Endodermal cell (in vitro differentiated cells): Measurements from ENCODE around the gene IGSF21. TPM values are rescaled to one million over a fixed set of nuclear protein-coding genes. Genes with fewer than 3 reads are reported as not detected.
A peak's percentile ranks its signal among the peaks of the same experiment; 100 is the strongest.

ENCODE experiments used
- DNase-seq: peaks from one replicate; pipeline ENCODE4 v3.0.0-alpha.2; 2017
- H3K27ac ChIP-seq: 2 replicates; pipeline ENCODE4 v1.5.1; 2013; ENCODE audit warnings: mild to moderate bottlenecking, low read depth, low read length, moderate library complexity
- H3K27me3 ChIP-seq: 2 replicates; pipeline ENCODE4 v1.6.1; 2013; ENCODE audit warnings: mild to moderate bottlenecking, low read length, moderate library complexity; ENCODE audit not compliant: insufficient read depth, control insufficient read depth, poor library complexity, severe bottlenecking
- H3K36me3 ChIP-seq: 2 replicates; pipeline ENCODE4 v1.7.0; 2013; ENCODE audit warnings: mild to moderate bottlenecking, low read length, moderate library complexity; ENCODE audit not compliant: control insufficient read depth, insufficient read depth
- H3K4me1 ChIP-seq: one replicate; pipeline ENCODE4 v1.7.0; 2013; ENCODE audit warnings: low read length; ENCODE audit not compliant: control insufficient read depth, insufficient read depth
- H3K4me3 ChIP-seq: 2 replicates; pipeline ENCODE4 v1.5.1; 2013; ENCODE audit warnings: mild to moderate bottlenecking, low read length, moderate library complexity
- H3K9ac ChIP-seq: 2 replicates; pipeline ENCODE4 v1.6.1; 2013; ENCODE audit warnings: mild to moderate bottlenecking, low read length, moderate library complexity; ENCODE audit not compliant: poor library complexity, severe bottlenecking; ENCODE audit errors: extremely low read depth
- H3K9me3 ChIP-seq: 2 replicates; pipeline ENCODE4 v1.6.1; 2013; ENCODE audit warnings: mild to moderate bottlenecking, low read length, moderate library complexity; ENCODE audit not compliant: control insufficient read depth
- H3K27ac Mint-ChIP-seq: 2 replicates; pipeline ENCODE4 v1.8.0; 2020; ENCODE audit warnings: mixed read lengths
- H3K27me3 Mint-ChIP-seq: 2 replicates; pipeline ENCODE4 v1.8.0; 2021; ENCODE audit warnings: mild to moderate bottlenecking, mixed read lengths; ENCODE audit not compliant: insufficient read depth
- H3K36me3 Mint-ChIP-seq: 2 replicates; pipeline ENCODE4 v1.8.0; 2020; ENCODE audit warnings: low read depth, mixed read lengths
- H3K4me1 Mint-ChIP-seq: 2 replicates; pipeline ENCODE4 v1.8.0; 2020; ENCODE audit warnings: mixed read lengths
- H3K4me3 Mint-ChIP-seq: 2 replicates; pipeline ENCODE4 v1.8.0; 2020; ENCODE audit warnings: mild to moderate bottlenecking, moderate library complexity, mixed read lengths
- H3K9me3 Mint-ChIP-seq: 2 replicates; pipeline ENCODE4 v1.8.0; 2020; ENCODE audit warnings: mild to moderate bottlenecking, mixed read lengths
- WGBS, 2 experiments: methylation state at CpG; one replicate each; pipeline versions ENCODE4 v1.1.5 to v1.1.7; 2013; ENCODE audit warnings: missing lambda C conversion rate in 2 of 2, mixed read lengths in 1 of 2; ENCODE audit not compliant: insufficient coverage in 1 of 2, insufficient read length in 1 of 2; 5-methylcytosine and 5-hydroxymethylcytosine counted together
- total RNA-seq, 2 donors: library from RNA; stranded (reverse); fragmentation: NEBNext Ultra II Directional in 1 of 2; extraction: Animal tissue kit (Norgen Biotek cat#: 25700) in 1 of 2; gene quantifications; 2 replicates in 1 of 2; 3 replicates in 1 of 2; pipeline ENCODE4 v1.2.1, GENCODE V29; 2021
- TF ChIP-seq, protein P1 (sequence below): fragments of 200-600 bp; sonication (generic); conservative IDR thresholded peaks from 2 replicates; pipeline ENCODE4 v1.5.0; 2021; ENCODE audit warnings: antibody characterized with exemption, mild to moderate bottlenecking

Gene IGSF21
- total RNA-seq, 2 donors from 2014 or later: 1.3 to 1.7 TPM

DNA sequence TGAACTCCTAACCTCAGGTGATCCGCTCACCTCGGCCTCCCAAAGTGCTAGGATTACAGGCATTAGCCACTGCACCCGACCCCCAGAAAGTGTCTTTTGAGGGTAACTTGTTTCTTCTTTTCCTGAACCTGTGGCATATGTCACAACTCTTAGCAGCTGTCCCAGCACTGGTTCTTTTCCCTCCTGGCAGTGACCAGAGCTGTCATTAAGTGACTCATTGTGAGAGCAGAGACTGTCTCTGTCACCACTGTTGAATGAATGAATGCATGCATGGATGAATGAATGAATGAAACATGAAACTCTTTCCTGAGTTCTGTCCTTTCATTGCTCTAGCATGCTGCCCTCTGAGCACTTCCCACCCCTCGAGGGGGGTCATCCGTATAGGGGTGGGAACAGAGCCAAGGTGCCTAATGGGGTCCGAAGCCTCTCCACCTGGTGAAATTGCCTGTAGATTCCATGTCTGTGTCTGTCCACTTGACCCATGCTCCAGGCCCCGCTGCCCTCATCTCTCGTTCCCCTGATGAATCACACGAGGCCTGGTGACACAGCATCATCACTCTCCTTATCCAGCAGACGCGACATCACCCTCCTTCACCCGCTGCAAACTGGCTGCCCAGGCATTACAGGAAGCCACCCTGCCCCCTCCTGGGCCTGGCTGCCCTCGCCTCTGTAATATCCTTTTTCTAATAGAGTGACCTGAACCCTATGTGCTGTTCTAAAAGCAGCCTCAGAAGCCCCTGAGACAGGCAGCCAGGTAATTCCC lies 75.0 kb downstream of the IGSF21 start:
- Histone ChIP-seq H3K9ac (no peak overlapping the region), H3K4me1 (no peaks in the 10 kb centered on the region), H3K9me3 (no peaks in the 10 kb centered on the region), H3K4me3 (no peak overlapping the region), H3K36me3 (no peaks in the 10 kb centered on the region), H3K27ac (no peak overlapping the region), H3K27me3 (peaks cover 71% of the 10 kb centered on the region)
- H3K27me3 Mint-ChIP-seq: peaks cover 95% of the 10 kb centered on the region
- no peak overlapping the region for H3K27ac Mint-ChIP-seq
- peak; percentile 64 for DNase-seq
- WGBS, 2 experiments: 71 to 76% methylated on average over 10 to 13 of the region's 13 CpGs
- H3K4me3 Mint-ChIP-seq: no peak overlapping the region
- H3K9me3 Mint-ChIP-seq: no peaks in the 10 kb centered on the region
- TF ChIP-seq, protein P1, sequence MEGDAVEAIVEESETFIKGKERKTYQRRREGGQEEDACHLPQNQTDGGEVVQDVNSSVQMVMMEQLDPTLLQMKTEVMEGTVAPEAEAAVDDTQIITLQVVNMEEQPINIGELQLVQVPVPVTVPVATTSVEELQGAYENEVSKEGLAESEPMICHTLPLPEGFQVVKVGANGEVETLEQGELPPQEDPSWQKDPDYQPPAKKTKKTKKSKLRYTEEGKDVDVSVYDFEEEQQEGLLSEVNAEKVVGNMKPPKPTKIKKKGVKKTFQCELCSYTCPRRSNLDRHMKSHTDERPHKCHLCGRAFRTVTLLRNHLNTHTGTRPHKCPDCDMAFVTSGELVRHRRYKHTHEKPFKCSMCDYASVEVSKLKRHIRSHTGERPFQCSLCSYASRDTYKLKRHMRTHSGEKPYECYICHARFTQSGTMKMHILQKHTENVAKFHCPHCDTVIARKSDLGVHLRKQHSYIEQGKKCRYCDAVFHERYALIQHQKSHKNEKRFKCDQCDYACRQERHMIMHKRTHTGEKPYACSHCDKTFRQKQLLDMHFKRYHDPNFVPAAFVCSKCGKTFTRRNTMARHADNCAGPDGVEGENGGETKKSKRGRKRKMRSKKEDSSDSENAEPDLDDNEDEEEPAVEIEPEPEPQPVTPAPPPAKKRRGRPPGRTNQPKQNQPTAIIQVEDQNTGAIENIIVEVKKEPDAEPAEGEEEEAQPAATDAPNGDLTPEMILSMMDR: peak; percentile 36
- H3K4me1 Mint-ChIP-seq: peaks cover 19% of the 10 kb centered on the region
- no peaks in the 10 kb centered on the region for H3K36me3 Mint-ChIP-seq

DNA sequence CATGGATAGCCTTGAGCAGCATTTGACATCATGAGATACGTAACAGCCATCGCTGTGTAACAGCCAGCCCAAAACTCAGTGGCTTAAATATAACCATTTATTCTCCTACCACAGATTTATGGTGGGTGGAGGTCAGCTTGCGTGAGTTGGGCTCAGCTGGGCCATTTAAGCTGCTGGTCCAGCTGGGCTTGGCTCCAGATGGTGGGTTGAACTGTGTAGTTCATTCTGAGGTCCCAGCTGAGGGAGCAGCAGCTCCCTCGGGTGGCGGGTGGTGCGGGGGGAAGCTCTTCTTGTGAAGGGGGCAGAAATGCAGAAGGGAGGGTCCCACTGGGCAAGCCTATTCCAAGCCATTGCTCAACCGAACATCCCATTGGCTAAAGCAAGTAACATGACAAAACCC lies 75.9 kb downstream of the IGSF21 start:
- no peak for DNase-seq
- H3K36me3 Mint-ChIP-seq: no peaks in the 10 kb centered on the region
- no peak overlapping the region for H3K4me3 ChIP-seq
- no peak overlapping the region for H3K4me3 Mint-ChIP-seq
- H3K27me3 Mint-ChIP-seq: peaks cover 89% of the 10 kb centered on the region
- H3K27ac Mint-ChIP-seq: no peak overlapping the region
- H3K9me3 ChIP-seq: no peaks in the 10 kb centered on the region
- 89 to 100% methylated on average over 1 to 7 of the region's 7 CpGs for WGBS, 2 experiments
- H3K9me3 Mint-ChIP-seq: no peaks in the 10 kb centered on the region
- H3K4me1 ChIP-seq: no peaks in the 10 kb centered on the region
- H3K27ac ChIP-seq: no peak overlapping the region
- TF ChIP-seq, protein P1: no peak
- no peaks in the 10 kb centered on the region for H3K36me3 ChIP-seq
- H3K4me1 Mint-ChIP-seq: peaks cover 13% of the 10 kb centered on the region
- H3K9ac ChIP-seq: no peak overlapping the region
- H3K27me3 ChIP-seq: peaks cover 65% of the 10 kb centered on the region

DNA sequence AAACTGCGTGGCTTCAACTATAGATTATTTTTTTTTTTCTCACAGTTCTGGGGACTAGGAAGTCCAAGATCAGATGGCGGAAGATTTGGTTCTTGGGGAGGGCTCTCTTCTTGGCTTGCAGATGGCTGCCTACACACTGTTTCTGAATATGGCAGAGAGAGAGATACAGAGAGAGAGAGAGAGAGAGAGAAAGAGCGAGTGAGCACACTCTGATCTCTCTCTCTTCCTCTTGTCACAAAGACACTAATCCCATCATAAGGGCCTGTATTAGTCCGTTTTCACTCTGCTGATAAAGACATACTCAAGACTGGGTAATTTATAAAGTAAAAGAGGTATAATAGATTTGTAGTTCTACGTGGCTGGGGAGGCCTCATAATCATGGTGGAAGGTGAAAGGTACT lies 79.5 kb downstream of the IGSF21 start:
- Histone ChIP-seq H3K27ac (no peak overlapping the region), H3K4me3 (no peak overlapping the region), H3K9me3 (no peaks in the 10 kb centered on the region), H3K36me3 (no peaks in the 10 kb centered on the region), H3K9ac (no peak overlapping the region), H3K27me3 (peaks cover 31% of the 10 kb centered on the region), H3K4me1 (peaks cover 4% of the 10 kb centered on the region)
- TF ChIP-seq, protein P1: no peak
- Mint-ChIP-seq H3K9me3 (no peaks in the 10 kb centered on the region), H3K36me3 (no peaks in the 10 kb centered on the region), H3K4me1 (peaks cover 20% of the 10 kb centered on the region), H3K27ac (no peak overlapping the region), H3K4me3 (no peak overlapping the region), H3K27me3 (peaks cover 66% of the 10 kb centered on the region)
- DNase-seq: no peak
- WGBS, 2 experiments: 89 to 91% methylated on average over 1 to 4 of the region's 5 CpGs
